HCEC 1CT (cell line): Measurements from ENCODE around the gene GORASP2.
"Not testable (repeated sequence)": the region's sequence is repeated elsewhere in the genome, so short reads cannot be mapped to it uniquely, and the experiment has no call there.

Experiments
- DNase-seq: peaks from one replicate; pipeline ENCODE4 v3.0.0-alpha.2; 2017

The GORASP2 gene

DNA sequence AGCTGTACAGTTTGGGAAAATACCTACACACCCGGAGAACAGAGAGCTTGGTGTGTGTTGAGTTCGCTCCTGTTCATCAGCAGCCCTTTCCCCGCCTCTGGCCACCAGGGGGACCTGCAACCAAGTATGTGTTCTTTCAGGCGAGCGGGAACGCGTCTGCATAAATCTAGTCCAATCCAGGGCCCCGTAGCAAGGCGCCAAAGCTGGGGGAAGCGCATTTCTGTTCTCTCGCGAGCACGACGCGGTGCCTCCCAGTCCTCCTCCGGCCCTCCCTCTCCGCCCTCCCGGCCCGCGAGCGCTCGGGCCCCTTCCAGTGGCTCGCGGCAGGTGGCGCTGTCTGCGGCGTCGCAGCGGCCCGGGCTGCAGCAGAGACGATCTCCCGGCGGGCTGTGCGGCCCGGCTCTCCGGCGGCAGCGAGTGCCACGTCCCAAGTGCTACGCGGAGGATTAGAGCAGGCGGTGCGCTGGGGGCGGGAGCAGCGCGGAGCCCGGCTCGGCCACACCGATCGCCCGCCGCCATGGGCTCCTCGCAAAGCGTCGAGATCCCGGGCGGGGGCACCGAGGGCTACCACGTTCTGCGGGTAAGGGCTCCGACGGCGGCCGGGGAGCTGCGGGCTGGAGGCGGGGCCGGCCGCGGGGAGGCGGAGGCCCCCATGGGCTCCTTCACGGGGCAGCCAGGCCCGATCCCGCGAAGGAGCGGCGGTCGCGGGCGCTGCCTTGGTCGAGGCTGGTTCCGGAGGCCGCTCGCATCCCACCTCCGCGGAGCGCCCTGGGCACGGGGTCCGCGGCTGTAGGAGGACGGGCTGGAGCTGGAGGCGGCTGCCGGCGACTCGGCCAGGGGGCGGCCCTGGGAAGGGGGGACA, at the start of gene GORASP2:
Gene GORASP2 (plus strand): TSS at position 430 of the 862 bp plus-strand sequence. CDS start 88 bp downstream, at position 518.
- peak; percentile 100 for DNase-seq

GRCh38 chr2:170881840-170882239, 47.2 kb upstream of the GORASP2 start:
- no peak for DNase-seq

GRCh38 chr2:170882758-170883157, 46.3 kb upstream of the GORASP2 start:
- no peak for DNase-seq

- DNase-seq, result no peak
Measured at GRCh38 chr2:170883683-170884082, 45.4 kb upstream of the GORASP2 start.

DNA sequence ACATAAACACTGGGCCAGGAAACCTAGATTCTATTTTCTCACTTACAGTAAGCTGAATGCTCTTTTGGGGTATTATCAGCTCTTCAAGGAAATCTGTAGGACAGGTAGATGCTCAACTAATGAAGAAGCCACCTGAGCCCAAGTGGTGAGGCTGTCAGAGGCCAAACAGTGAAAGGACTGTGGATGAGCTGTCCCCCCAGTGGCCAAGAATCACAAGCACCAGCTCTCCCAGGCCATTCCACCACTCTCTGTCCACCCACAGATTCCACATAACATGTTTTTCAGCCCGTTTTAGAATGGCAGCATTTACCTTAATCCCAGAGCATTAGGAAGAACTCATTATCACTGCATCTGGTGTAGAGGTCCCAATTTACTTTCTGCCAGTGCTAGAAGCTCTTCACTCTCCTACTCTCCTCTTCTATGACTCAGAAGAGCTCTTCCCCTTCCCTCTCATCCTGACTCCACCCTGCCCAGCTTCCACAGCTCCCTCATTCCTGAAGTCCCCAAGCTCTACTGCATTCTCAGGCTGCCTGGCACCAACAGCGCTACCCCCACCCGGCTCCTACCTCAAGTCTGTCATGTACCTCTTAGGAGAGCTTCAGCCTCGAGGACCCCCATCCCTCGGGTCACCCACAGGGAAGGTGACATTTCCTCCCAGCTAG, 43.8 kb upstream of the GORASP2 start:
- no peak for DNase-seq

DNA sequence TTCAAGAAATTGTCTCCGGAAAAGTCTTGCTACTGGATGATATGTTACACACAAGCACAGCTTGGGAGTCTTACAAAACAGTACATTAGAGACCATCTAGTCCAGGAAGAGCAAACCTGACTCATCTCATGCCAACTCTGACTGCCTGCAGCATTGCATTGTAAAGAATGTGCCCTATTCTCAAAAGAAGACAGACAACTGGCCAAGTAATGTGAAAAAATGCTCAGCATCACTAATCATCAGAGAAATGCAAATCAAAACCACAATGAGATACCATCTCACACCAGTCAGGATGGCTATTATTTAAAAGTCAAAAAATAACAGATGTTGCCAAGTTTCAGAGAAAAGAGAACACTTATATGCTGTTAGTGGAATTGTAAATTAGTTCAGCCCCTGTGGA, 42.7 kb upstream of the GORASP2 start:
- peak; percentile 38 for DNase-seq

GRCh38 chr2:170887496-170887895, 41.6 kb upstream of the GORASP2 start:
- no peak for DNase-seq

- DNase-seq, result no peak
Measured at GRCh38 chr2:170887896-170888295, 41.2 kb upstream of the GORASP2 start.

DNA sequence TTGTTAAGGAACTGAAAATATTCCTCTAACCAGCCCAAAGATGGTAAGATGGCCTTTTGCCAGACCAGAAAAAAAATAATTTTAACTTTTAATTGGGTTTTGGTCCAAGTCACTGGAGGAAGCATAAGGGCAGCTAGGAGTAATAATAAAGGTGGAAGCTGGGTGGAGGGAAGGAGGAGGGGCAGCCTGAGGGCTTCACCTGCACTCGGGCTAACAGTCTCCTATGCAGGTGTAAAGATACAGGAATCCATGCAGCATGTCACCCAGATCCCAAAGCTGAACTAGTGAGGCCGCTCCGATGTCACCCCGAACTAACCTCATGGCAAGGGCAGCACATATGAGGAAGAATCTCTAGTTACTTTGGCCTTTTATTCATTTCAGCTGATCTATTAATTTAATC, 37.2 kb upstream of the GORASP2 start:
- no peak for DNase-seq

- DNase-seq, result no peak
Measured at GRCh38 chr2:170892391-170892951, 36.6 kb upstream of the GORASP2 start.

- peak; percentile 31 for DNase-seq
Measured at GRCh38 chr2:170895023-170895757, 33.9 kb upstream of the GORASP2 start.

- no peak for DNase-seq
Measured at GRCh38 chr2:170896622-170897021, 32.4 kb upstream of the GORASP2 start.

DNA sequence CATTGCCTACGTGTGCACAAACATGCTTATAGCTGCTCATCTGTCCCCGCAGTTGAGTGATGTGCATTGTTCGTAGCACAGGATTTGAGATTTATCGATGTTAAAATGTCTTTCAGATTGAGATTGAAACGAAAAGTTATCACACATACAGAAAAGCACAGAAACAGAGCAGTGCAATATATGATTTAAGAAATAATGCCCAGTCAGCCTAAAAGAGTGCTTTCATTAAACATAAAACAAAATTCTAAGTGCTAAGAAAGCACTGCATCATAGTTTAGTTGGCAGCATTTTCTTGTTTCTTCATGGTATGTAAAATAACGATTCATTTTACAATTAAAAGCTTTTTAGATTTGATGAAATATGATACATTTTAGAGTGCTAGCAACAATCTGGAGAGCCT, 31.9 kb upstream of the GORASP2 start:
- DNase-seq, result no peak

- DNase-seq, result no peak
Measured at GRCh38 chr2:170905864-170906263, 23.2 kb upstream of the GORASP2 start.

- no peak for DNase-seq
Measured at GRCh38 chr2:170911314-170911889, 17.7 kb upstream of the GORASP2 start.

- DNase-seq, result not testable (repeated sequence)
Measured at GRCh38 chr2:170914994-170915666, 13.9 kb upstream of the GORASP2 start.

DNA sequence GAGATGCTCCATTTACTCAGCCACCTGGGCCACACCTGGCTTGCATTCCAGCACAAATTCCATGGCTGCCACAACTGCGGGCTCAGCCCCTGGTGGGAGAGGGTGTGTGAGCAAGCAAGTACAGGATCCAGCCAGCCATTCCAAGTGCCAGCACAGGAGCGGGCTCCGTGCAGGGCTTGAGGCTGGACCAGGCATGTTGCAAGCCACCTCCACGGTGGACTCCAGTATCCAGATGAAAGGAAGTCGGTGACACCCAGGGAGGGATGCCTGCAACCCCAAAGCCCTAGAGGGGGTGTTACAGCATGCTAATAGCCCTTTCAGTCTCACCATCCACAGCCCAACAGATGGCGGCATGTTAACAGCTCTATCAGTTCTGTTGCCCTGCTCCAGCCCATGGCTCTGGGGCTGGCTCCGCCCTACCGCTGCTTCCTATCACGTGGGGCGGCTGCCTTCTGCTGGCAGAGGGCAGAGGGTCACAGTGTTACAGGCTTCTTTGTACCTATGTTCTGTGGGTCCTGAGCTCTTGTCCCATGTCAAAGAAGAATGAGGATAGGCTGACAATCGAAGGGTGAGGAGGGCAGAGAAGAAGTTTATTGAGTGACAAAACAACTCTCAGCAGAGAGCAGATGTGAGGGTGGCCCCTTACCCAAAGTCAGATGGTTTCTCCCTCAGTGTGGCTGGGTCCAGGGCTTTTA, 11.7 kb upstream of the GORASP2 start:
- no peak for DNase-seq

GRCh38 chr2:170917957-170918356, 11.1 kb upstream of the GORASP2 start:
- DNase-seq, result no peak

DNA sequence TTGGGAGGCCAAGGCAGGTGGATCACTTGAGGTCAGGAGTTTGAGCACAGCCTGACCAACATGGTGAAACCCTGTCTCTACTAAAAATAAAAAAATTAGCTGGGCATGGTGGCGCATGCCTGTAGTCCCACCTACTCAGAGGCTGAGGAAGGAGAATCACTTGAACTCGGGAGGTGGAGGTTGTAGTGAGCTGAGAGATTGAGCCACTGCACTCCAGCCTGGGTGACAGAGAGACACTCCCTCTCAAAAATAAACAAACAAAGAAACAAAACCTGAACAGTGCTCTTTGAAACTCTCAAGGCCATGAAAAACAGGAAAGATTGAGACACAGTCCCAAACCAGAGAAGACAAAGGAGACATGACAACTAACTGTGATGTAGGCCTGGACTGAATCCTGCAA, 7.2 kb upstream of the GORASP2 start:
- not testable (repeated sequence) for DNase-seq

DNA sequence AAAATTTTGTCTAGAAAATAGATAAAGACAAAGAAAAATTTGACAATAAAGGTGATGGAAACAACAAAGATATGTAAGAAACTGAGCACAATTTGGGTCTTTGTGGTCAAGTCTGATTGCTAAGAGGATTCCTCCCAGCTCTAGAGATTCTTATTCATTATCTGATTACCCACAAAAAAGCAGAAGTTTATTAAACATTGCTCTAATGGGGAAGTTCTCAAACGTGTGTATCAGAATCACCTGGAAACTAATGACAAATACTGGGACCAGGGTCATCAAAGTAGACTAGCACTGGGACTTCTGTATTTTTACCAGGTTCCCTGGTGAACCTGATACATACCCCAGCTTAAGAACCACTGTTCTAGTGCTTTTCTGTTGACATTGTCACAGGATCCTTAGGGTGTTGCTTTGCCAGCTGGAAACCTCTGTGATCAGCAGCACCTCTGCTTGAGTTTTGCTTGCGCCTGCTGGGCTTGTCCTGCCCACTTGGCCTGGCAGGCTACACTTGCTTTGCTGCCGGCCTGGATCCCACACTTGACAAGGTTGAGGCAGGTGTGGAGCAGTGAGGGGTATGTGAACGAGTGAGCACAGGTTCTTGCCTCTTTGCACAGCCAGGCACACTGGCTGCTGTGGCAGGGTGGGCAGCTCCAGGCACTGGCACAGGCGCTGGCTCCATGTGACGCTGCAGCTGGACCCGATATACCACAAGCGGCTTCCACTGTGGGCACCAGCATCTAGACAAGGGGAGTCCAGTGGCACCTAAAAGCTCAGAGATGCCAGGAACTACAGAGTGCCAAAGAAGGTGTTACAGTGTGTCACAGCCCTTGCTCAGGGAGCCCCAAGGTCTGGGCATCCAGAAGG, 6.2 kb upstream of the GORASP2 start:
- DNase-seq, result no peak

- no peak for DNase-seq
Measured at GRCh38 chr2:170923799-170924198, 5.3 kb upstream of the GORASP2 start.
